Vagina (tissue), 2 donors: ENCODE data around the gene RABL6. TPM values are rescaled to one million over a fixed set of nuclear protein-coding genes. Genes with fewer than 3 reads are reported as not detected.

Experiments used
- DNase-seq, 2 donors: peaks; one replicate each; pipeline ENCODE4 v3.0.0-alpha.2; 2017; ENCODE audit errors: extremely low spot score in 2 of 2
- H3K27ac ChIP-seq: fragments of 200-600 bp; sonication (generic); one replicate; pipeline ENCODE4 v1.5.1; 2019
- H3K27me3 ChIP-seq: fragments of 200-600 bp; sonication (generic); one replicate; pipeline ENCODE4 v1.5.1; 2019
- H3K36me3 ChIP-seq, 2 donors: fragments of 200-600 bp; sonication (generic); one replicate each; pipeline ENCODE4 v1.5.1; 2017 to 2019
- H3K4me1 ChIP-seq: fragments of 200-600 bp; sonication (generic); one replicate; pipeline ENCODE4 v1.5.1; 2019
- H3K4me3 ChIP-seq, 2 donors: fragments of 200-600 bp; sonication (generic); 1 replicate in 1 of 2; 2 replicates in 1 of 2; pipeline ENCODE4 v1.5.1; 2016 to 2019
- H3K9me3 ChIP-seq: fragments of 200-600 bp; sonication (generic); one replicate; pipeline ENCODE4 v1.5.1; 2019
- CTCF ChIP-seq, 3 experiments: fragments of 450-650 bp in 2 of 3; fragments of 200-600 bp in 1 of 3; sonication (generic) in 1 of 3; IDR thresholded peaks; one replicate each; pipeline ENCODE4 v1.5.1; 2017 to 2019; ENCODE audit warnings: antibody characterized with exemption in 3 of 3, mild to moderate bottlenecking in 2 of 3, moderate library complexity in 2 of 3
- POLR2A ChIP-seq, 2 donors: fragments of 450-650 bp; IDR thresholded peaks; one replicate each; pipeline ENCODE4 v1.6.1; 2017; ENCODE audit warnings: antibody characterized with exemption in 2 of 2, mild to moderate bottlenecking in 2 of 2, moderate library complexity in 2 of 2
- POLR2AphosphoS5 ChIP-seq, 2 donors: sonication (generic); formaldehyde crosslinking; IDR thresholded peaks; one replicate each; pipeline ENCODE4 v1.9.0; 2017; ENCODE audit warnings: antibody characterized with exemption in 2 of 2, mild to moderate bottlenecking in 2 of 2, low read depth in 1 of 2; ENCODE audit not compliant: insufficient read depth in 1 of 2
- intact Hi-C: fragments of 100-400 bp; cut with DNase I; formaldehyde crosslinking; loops from one replicate; pipeline ENCODE4 v1.15.1; 2023
- total RNA-seq: library from RNA; depleted of rRNA; stranded (reverse); fragments of >200 nt; gene quantifications from one replicate; pipeline ENCODE4 v1.2.3, GENCODE V29; 2016

The RABL6 gene
- total RNA-seq, 1 donor from 2014 or later, result 31.7 TPM

GRCh38 chr9:136761545-136761981, 46.2 kb upstream of the RABL6 start:
- no peak for DNase-seq
- Histone ChIP-seq H3K36me3 (no peaks in the 10 kb centered on the region), H3K4me3 (no peak overlapping the region), H3K9me3 (no peaks in the 10 kb centered on the region), H3K4me1 (peaks cover 5% of the 10 kb centered on the region), H3K27me3 (no peaks in the 10 kb centered on the region), H3K27ac (no peak overlapping the region)
- TF ChIP-seq CTCF (IDR thresholded peaks at IDR 0.05) (no peak), POLR2AphosphoS5 (IDR thresholded peaks at IDR 0.05; ENCODE audit: insufficient read depth in 1 of 2, low read depth in 1 of 2) (no peak), POLR2A (IDR thresholded peaks at IDR 0.05) (no peak)
- intact Hi-C loops, result no loop called here

GRCh38 chr9:136762221-136762691, 45.5 kb upstream of the RABL6 start:
- intact Hi-C loops, result no loop called here
- no peaks in the 10 kb centered on the region for H3K27me3 ChIP-seq
- H3K9me3 ChIP-seq, result no peaks in the 10 kb centered on the region

GRCh38 chr9:136762915-136763648, 44.7 kb upstream of the RABL6 start:
- Histone ChIP-seq H3K9me3 (no peaks in the 10 kb centered on the region), H3K4me3 (no peak overlapping the region), H3K27me3 (no peaks in the 10 kb centered on the region), H3K36me3 (no peaks in the 10 kb centered on the region), H3K4me1 (peaks cover 5% of the 10 kb centered on the region), H3K27ac (no peak overlapping the region)
- TF ChIP-seq CTCF (IDR thresholded peaks at IDR 0.05), result no peak
- intact Hi-C loops, result no loop called here
- no peak for DNase-seq

More at GRCh38 chr9:136762221-136762691, 45.5 kb upstream of the RABL6 start:
- no peak for DNase-seq
- Histone ChIP-seq H3K27ac (no peak overlapping the region), H3K4me1 (peaks cover 5% of the 10 kb centered on the region), H3K36me3 (no peaks in the 10 kb centered on the region), H3K4me3 (no peak overlapping the region)
- TF ChIP-seq CTCF (IDR thresholded peaks at IDR 0.05) (no peak), POLR2A (IDR thresholded peaks at IDR 0.05) (no peak), POLR2AphosphoS5 (IDR thresholded peaks at IDR 0.05; ENCODE audit: insufficient read depth in 1 of 2, low read depth in 1 of 2) (no peak)

GRCh38 chr9:136763649-136764035, 44.1 kb upstream of the RABL6 start:
- H3K9me3 ChIP-seq, result no peaks in the 10 kb centered on the region
- TF ChIP-seq CTCF (IDR thresholded peaks at IDR 0.05), result no peak
- no peak for TF ChIP-seq POLR2AphosphoS5 (IDR thresholded peaks at IDR 0.05; ENCODE audit: insufficient read depth in 1 of 2, low read depth in 1 of 2)
- TF ChIP-seq POLR2A (IDR thresholded peaks at IDR 0.05), result no peak
- DNase-seq, result no peak
- intact Hi-C loops, result no loop called here
- no peak overlapping the region for H3K4me3 ChIP-seq
- H3K27me3 ChIP-seq, result no peaks in the 10 kb centered on the region
- no peak overlapping the region for H3K27ac ChIP-seq
- H3K4me1 ChIP-seq, result peaks cover 5% of the 10 kb centered on the region
- no peaks in the 10 kb centered on the region for H3K36me3 ChIP-seq

GRCh38 chr9:136764301-136764891, 43.4 kb upstream of the RABL6 start, which contains the start of gene LCN15:
LCN15 (minus strand) TSS chr9:136764518; CDS start chr9:136764488, 30 bp downstream.
- Histone ChIP-seq H3K4me1 (peaks cover 5% of the 10 kb centered on the region), H3K27ac (no peak within 1 kb of the TSS), H3K27me3 (no peaks in the 10 kb centered on the region), H3K9me3 (no peaks in the 10 kb centered on the region), H3K4me3 (no peak within 1 kb of the TSS), H3K36me3 (no peaks in the 10 kb centered on the region)
- intact Hi-C loops, result no loop called here
- DNase-seq, result no peak
- no peak for TF ChIP-seq POLR2A (IDR thresholded peaks at IDR 0.05)
- no peak for TF ChIP-seq POLR2AphosphoS5 (IDR thresholded peaks at IDR 0.05; ENCODE audit: insufficient read depth in 1 of 2, low read depth in 1 of 2)
- no peak for TF ChIP-seq CTCF (IDR thresholded peaks at IDR 0.05)
